ENCODE measurements around the gene NKAIN2.

The NKAIN2 gene

DNA sequence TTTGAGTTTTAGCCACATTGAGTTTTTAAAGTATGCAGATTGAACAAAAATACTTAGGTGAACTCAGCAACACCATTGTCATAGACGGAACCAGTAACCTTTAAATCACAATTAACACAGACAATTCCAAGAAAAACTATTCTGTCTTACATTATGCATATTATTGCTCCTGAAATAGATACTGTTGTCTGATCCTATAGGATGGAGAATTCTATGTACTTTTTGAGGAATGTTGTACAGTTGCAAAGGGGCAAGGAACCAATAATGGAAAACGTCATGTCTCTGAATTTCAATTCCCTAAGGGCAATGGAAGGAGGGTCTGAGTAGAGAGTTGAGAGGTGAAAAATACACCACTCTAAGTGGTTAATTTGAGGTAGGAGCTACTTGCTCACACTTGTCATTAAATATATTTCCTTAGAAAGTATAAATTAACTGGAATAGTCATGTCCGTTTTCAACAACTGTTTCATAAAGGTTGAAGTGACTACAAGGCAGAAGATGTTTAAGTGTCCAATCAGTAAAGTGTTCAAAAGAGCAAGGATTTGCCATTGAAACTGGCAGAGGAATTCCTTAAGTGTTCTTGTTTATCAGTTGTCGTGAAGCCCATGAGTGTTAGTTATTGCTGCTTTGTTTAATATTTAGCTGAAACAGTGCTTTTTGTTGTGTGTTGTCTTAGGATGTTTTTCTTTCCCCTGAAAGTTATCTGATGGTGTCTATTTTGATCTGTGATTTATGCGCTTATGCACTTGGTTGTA lies 1.3 kb downstream of the NKAIN2 start:
- no peak for DNase-seq
- in situ Hi-C loops (cut with MboI; ENCODE audit: low pct_unique_long_range_greater_than_20kb, low sequenced_read_pairs), result no loop called here

DNA sequence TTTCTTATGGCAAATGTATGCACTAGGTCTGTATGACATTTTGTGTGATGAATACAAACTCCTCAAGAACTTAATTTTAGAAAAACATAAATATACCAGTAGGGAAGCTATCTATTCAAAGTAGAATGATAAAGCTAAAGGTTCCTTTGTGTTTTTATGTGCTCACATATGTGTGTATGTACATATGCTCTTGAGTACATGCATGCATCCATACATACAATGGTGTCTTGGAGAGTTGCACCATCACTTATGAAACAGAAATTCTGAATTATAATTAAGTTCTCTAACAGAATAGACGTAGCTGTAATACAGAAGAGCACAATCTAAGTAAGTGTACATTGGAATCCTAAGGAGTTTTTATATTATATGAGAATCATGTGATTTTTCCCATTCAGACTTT lies 2.3 kb downstream of the NKAIN2 start:
- no peak for DNase-seq

DNA sequence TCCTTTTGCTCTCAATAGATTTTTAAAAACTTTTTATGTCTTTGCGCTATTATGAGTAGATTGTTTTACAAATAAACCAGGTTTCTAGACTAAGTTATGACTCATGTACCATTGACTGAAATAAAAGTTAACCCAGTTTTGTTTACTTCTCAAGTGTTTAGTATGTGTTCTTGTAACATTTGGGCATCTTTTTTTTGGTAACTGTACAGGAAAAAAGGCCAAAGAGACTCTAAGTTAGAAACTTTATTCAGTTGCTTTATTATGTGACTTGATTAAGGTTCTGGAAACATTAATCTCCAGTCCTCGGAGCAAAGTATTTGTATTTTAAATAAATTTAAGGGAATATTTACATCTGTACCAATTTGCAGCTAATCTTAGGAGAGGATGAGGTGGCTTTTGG lies 2.9 kb downstream of the NKAIN2 start:
- no peak for DNase-seq
- in situ Hi-C loops (cut with MboI; ENCODE audit: low pct_unique_long_range_greater_than_20kb, low sequenced_read_pairs), result no loop called here

More for the DNA sequence above, 2.3 kb downstream of the NKAIN2 start:
- in situ Hi-C loops (cut with MboI; ENCODE audit: low pct_unique_long_range_greater_than_20kb, low sequenced_read_pairs), result no loop called here

DNA sequence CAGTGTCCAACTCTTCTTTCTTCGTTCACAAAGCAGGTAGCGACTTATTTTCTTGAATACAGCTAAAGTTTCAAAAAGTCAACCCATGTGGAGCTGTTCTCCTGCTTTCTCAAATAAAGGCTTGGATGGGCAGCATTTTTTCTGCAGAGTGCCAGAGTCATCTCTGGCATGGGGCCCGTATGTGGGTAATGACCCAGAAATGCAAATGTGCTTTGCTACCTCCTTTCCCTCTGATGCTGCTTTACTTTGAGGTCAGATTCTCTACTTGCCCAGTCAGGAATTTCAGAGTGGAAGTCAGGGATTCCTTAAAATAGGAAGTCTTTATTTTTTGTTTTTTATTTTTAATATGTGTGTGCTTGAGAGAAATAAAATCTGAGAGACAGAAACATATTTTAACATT lies 4.9 kb downstream of the NKAIN2 start:
- in situ Hi-C loops (cut with MboI; ENCODE audit: low pct_unique_long_range_greater_than_20kb, low sequenced_read_pairs), result no loop called here
- DNase-seq, result no peak

GRCh38 chr6:123810214-123810613 lies 6.5 kb downstream of the NKAIN2 start:
- in situ Hi-C loops (cut with MboI; ENCODE audit: low pct_unique_long_range_greater_than_20kb, low sequenced_read_pairs), result no loop called here
- DNase-seq, result no peak

DNA sequence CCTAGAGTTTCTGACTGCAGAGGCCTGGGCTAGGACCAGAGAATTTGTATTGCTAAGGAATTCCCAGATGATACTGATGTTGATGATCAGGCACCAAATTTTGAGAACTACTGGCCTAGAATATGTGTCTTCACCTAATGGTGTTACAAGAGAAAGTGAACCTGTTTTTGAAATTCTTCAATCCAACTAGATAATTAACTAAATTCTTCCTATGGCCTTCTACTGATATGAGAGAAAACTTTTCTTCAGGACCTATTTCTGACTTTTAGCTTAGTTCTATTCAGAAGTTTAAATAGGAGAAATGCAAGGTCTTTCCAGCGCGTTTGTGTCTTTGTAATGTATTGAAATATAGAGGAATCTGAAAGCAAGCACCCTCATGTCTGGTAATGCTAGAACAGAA lies 7.3 kb downstream of the NKAIN2 start:
- DNase-seq, result no peak
- in situ Hi-C loops (cut with MboI; ENCODE audit: low pct_unique_long_range_greater_than_20kb, low sequenced_read_pairs), result no loop called here

- no peak for DNase-seq
- in situ Hi-C loops (cut with MboI; ENCODE audit: low pct_unique_long_range_greater_than_20kb, low sequenced_read_pairs), result no loop called here
Measured at GRCh38 chr6:123811378-123811777, 7.7 kb downstream of the NKAIN2 start.

GRCh38 chr6:123812621-123813020 lies 9.0 kb downstream of the NKAIN2 start:
- in situ Hi-C loops (cut with MboI; ENCODE audit: low pct_unique_long_range_greater_than_20kb, low sequenced_read_pairs), result no loop called here
- no peak for DNase-seq

GRCh38 chr6:123821112-123821511 lies 17.4 kb downstream of the NKAIN2 start:
- no peak for DNase-seq
- in situ Hi-C loops (cut with MboI; ENCODE audit: low pct_unique_long_range_greater_than_20kb, low sequenced_read_pairs), result no loop called here

GRCh38 chr6:123829302-123829953 lies 25.8 kb downstream of the NKAIN2 start:
- in situ Hi-C loops (cut with MboI; ENCODE audit: low pct_unique_long_range_greater_than_20kb, low sequenced_read_pairs), result no loop called here
- DNase-seq, result no peak

DNA sequence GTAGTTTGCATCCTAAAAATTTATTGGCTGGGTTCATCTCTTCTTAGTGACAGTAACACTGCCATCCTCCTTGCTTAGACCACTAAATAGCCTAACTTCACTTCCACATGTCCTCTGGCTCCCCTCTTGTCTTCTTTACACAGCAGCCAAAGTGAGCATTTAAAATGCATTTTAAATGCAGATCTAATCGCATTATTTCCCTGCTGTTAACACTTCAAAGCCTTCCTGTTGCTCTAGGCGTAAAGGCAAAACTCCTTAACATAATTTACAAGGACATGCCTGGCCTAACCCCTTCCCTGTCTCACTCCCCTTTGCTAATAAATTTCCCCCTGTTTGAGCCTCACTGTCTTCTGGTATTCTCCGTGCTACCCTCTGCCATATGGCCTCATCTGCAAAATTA lies 26.5 kb downstream of the NKAIN2 start:
- DNase-seq, result no peak
- in situ Hi-C loops (cut with MboI; ENCODE audit: low pct_unique_long_range_greater_than_20kb, low sequenced_read_pairs), result no loop called here

- DNase-seq, result no peak
- in situ Hi-C loops (cut with MboI; ENCODE audit: low pct_unique_long_range_greater_than_20kb, low sequenced_read_pairs), result no loop called here
Measured at GRCh38 chr6:123838505-123839234, 35.0 kb downstream of the NKAIN2 start.

DNA sequence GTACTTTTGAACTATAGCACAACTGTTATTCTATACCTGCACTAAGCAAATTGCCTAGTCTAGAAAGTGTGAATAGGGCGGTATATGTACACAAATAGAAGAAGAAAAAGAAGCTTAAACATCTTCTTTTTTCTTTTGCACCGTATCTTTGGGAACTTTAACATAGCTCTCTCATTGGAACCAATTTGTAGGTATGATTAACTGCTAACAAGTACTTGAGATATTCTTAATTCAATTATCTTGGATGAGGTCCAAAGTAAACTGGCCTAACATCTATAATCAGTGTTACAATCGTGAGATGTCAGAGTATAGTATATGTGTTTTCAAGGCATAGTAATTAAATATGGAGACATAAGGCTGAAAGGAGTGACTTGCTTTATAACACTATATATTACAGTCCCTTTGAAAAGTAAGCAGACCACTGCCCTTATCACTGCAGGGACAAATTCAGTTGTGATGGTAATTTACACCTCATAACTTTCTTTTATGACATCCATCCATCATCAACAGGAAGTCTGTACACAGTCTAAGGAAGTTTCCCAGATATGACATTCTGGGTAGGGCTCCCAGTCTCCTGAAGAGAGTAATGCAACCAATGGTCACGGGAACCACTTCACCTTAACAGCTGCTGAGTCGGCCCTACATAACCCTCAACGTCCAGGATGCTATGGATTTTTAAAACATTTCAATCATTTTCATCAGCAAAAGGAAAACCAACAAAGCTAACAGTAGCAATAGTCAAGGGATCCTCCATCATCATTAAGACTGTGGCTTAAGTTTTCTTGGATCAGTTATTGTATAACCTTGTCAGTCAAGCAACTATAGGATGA lies 37.6 kb downstream of the NKAIN2 start:
- DNase-seq, result no peak
- in situ Hi-C loops (cut with MboI; ENCODE audit: low pct_unique_long_range_greater_than_20kb, low sequenced_read_pairs), result no loop called here

DNA sequence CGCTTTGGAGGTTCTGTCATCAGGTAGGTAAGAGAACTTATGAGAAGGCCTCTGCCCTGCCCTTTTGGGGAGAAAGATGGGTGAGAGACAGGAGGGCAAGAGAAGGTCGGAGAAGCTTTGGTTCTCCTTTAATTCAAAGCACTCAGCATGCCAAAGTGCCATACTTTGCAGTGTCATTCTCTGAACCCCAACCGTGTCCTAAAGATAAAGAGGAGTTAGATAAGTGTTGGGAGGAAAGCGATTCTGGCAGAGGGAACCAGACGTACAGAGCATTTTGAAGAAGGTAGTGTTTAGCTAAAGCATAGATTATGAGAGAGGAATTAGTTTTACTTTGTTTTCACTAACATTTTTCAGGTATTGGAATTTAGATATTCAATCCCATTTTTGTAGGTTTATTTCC lies 40.3 kb downstream of the NKAIN2 start:
- in situ Hi-C loops (cut with MboI; ENCODE audit: low pct_unique_long_range_greater_than_20kb, low sequenced_read_pairs), result no loop called here
- DNase-seq, result no peak

DNA sequence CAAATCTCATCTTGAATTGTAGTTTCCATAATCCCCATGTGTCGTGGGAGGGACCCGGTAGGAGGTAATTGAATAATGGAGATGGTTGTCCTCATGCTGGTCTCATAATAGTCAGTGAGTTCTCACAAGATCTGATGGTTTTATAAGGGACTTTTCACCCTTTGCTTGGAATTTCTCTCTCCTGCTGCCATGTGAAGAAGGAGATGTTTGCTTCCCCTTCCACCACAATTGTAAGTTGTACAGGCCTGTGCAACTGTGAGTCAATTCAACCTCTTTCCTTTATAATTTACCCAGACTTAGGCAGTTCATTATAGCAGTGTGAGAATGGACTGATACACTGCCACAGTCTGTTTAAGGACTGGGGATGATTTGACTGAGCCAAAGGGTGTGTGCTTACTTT lies 44.7 kb downstream of the NKAIN2 start:
- in situ Hi-C loops (cut with MboI; ENCODE audit: low pct_unique_long_range_greater_than_20kb, low sequenced_read_pairs), result no loop called here
- no peak for DNase-seq

DNA sequence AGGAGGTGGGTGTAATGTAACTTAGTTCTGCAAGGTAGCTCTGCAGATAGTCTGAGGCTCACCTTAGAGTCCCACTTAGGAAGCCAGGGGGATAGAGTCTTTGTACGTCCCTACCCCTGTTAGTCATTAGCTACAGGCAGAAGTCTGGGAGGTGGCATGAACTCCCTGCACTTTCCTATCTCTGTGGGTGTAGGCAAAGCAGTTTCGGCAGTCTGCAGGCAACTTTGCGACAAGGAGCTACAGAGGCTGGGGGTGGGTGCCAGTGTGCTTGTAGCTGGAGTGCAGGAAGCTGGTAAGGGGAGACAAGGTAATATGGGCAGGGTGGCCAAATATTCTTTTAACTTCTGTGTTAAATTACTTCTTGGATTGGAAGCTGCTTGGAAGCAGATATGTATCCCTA lies 45.7 kb downstream of the NKAIN2 start:
- in situ Hi-C loops (cut with MboI; ENCODE audit: low pct_unique_long_range_greater_than_20kb, low sequenced_read_pairs), result no loop called here
- no peak for DNase-seq

- DNase-seq, result no peak
- in situ Hi-C loops (cut with MboI; ENCODE audit: low pct_unique_long_range_greater_than_20kb, low sequenced_read_pairs), result no loop called here
Measured at GRCh38 chr6:123850555-123850954, 46.9 kb downstream of the NKAIN2 start.

GRCh38 chr6:123854201-123854600 lies 50.5 kb downstream of the NKAIN2 start:
- DNase-seq, result no peak
- in situ Hi-C loops (cut with MboI; ENCODE audit: low pct_unique_long_range_greater_than_20kb, low sequenced_read_pairs), result no loop called here

DNA sequence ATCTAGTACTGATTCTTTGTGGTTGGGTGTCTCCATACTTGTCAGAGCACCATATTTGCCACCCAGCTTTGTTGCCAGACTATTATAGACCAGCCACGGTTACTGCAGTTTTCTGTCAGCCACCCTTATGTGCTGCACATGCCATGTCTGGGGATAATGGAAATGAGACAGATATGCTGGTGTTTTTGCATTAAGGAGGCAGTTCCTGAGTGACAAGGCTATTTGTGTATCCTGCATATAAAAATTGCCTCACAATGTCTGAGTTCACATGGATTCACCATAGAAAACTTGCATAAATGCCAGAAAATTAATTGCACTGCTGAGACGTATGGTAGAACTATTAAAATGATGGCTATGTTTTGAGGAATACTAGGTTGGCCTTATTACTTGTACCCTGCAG lies 51.8 kb downstream of the NKAIN2 start:
- in situ Hi-C loops (cut with MboI; ENCODE audit: low pct_unique_long_range_greater_than_20kb, low sequenced_read_pairs), result no loop called here
- DNase-seq, result no peak

GRCh38 chr6:123859291-123859690 lies 55.6 kb downstream of the NKAIN2 start:
- in situ Hi-C loops (cut with MboI; ENCODE audit: low pct_unique_long_range_greater_than_20kb, low sequenced_read_pairs), result no loop called here
- no peak for DNase-seq
